CD4-positive, alpha-beta T cell treated with Interleukin-1 beta for 1 hour (primary cell): ENCODE results near the gene SHPK.
A peak's percentile ranks its signal among the peaks of the same experiment; 100 is the strongest.

Experiments
- DNase-seq, 2 donors: peaks; one replicate each; pipeline ENCODE4 v3.0.0-alpha.2; 2020 to 2022

SHPK gene

GRCh38 chr17:3626831-3627768, 8.9 kb downstream of the SHPK start:
- DNase-seq: no peak

- no peak for DNase-seq
Measured at GRCh38 chr17:3622977-3623594, 13.0 kb downstream of the SHPK start.

- DNase-seq: no peak
Measured at GRCh38 chr17:3621146-3621720, 14.8 kb downstream of the SHPK start.

GRCh38 chr17:3615160-3615870, 20.7 kb downstream of the SHPK start:
- no peak for DNase-seq

- no peak for DNase-seq
Measured at GRCh38 chr17:3613124-3613523, 22.9 kb downstream of the SHPK start.

GRCh38 chr17:3610523-3610922, 25.5 kb downstream of the SHPK start:
- no peak for DNase-seq

- no peak for DNase-seq
Measured at GRCh38 chr17:3609689-3610088, 26.4 kb downstream of the SHPK start.

- no peak for DNase-seq
Measured at GRCh38 chr17:3603870-3604259, 32.2 kb downstream of the SHPK start.

- DNase-seq: no peak
Measured at GRCh38 chr17:3603119-3603869, 32.8 kb downstream of the SHPK start.

- DNase-seq: peak in 1 of 2 donors; percentile 16
Measured at GRCh38 chr17:3602499-3602898, 33.6 kb downstream of the SHPK start.

- DNase-seq: no peak
Measured at GRCh38 chr17:3600529-3601205, 35.4 kb downstream of the SHPK start.

GRCh38 chr17:3598078-3598477, 38.0 kb downstream of the SHPK start:
- no peak for DNase-seq

- DNase-seq: no peak
Measured at GRCh38 chr17:3596804-3597464, 39.1 kb downstream of the SHPK start.

- no peak for DNase-seq
Measured at GRCh38 chr17:3594976-3595375, 41.1 kb downstream of the SHPK start.

- DNase-seq: no peak
Measured at GRCh38 chr17:3594051-3594800, 41.8 kb downstream of the SHPK start.

- no peak for DNase-seq
Measured at GRCh38 chr17:3593384-3593783, 42.7 kb downstream of the SHPK start.

GRCh38 chr17:3592216-3592860, 43.7 kb downstream of the SHPK start:
- no peak for DNase-seq

- DNase-seq: no peak
Measured at GRCh38 chr17:3590768-3591167, 45.3 kb downstream of the SHPK start.

GRCh38 chr17:3590231-3590630, 45.8 kb downstream of the SHPK start:
- DNase-seq: no peak

GRCh38 chr17:3589784-3590183, 46.3 kb downstream of the SHPK start:
- DNase-seq: no peak
